Spleen (tissue), 7 donors: ENCODE results near the gene BLTP1.

Experiments used
- CTCF ChIP-seq, 11 experiments: fragments of 200-600 bp in 7 of 11; fragments of 450-650 bp in 4 of 11; sonication (generic) in 4 of 11; IDR thresholded peaks in 8 of 11; conservative IDR thresholded peaks in 3 of 11; 1 replicate in 7 of 11; 2 replicates in 4 of 11; pipeline versions ENCODE4 v1.4.0 to v1.8.0; 2016 to 2021; ENCODE audit warnings: antibody characterized with exemption in 11 of 11, inconsistent platforms in 4 of 11, mild to moderate bottlenecking in 1 of 11
- POLR2A ChIP-seq, 3 donors: fragments of 450-650 bp; IDR thresholded peaks; one replicate each; pipeline ENCODE4 v1.5.1; 2017; ENCODE audit warnings: antibody characterized with exemption in 3 of 3, mild to moderate bottlenecking in 1 of 3
- donor health status: DM: no; HTN: no; CAD: no; lungs with moderate emphysema.
- donor health status: DM: no; HTN: no; CAD: no.
- donor health status: DM: no; HTN: no; CAD: no.

- TF ChIP-seq POLR2A (IDR thresholded peaks at IDR 0.05) (no peak), CTCF (IDR thresholded peaks at IDR 0.05 in 8 of 11, conservative IDR thresholded peaks at IDR 0.05 in 3 of 11) (no peak)
These were observed 30.0 kb upstream of the BLTP1 start for GRCh38 chr4:122122083-122122482.
